Mucosa of descending colon (tissue), 3 donors: Measurements from ENCODE around the gene UNC5C. TPM values are rescaled to one million over a fixed set of nuclear protein-coding genes. Genes with fewer than 3 reads are reported as not detected.

Source experiments
- ATAC-seq: fragments of 200-7000 bp; cut with Tn5 transposase; one replicate; pipeline ENCODE4 v1.9.1; 2020; ENCODE audit warnings: mild to moderate bottlenecking, moderate library complexity
- DNase-seq, 3 donors: peaks; one replicate each; pipeline ENCODE4 v3.0.0-alpha.2; 2020
- H3K36me3 ChIP-seq: fragments of 200-600 bp; one replicate; pipeline ENCODE4 v1.8.0; 2021; ENCODE audit warnings: low read depth, mild to moderate bottlenecking
- H3K4me1 ChIP-seq: fragments of 200-600 bp; one replicate; pipeline ENCODE4 v1.8.0; 2021; ENCODE audit warnings: low read depth, mild to moderate bottlenecking
- H3K4me3 ChIP-seq: fragments of 200-600 bp; one replicate; pipeline ENCODE4 v1.8.0; 2021; ENCODE audit warnings: mild to moderate bottlenecking
- H3K9me3 ChIP-seq: fragments of 200-600 bp; one replicate; pipeline ENCODE4 v1.8.0; 2021; ENCODE audit warnings: mild to moderate bottlenecking
- CTCF ChIP-seq: fragments of 200-600 bp; IDR thresholded peaks from one replicate; pipeline ENCODE4 v1.8.0; 2022; ENCODE audit warnings: antibody characterized with exemption, mild to moderate bottlenecking
- intact Hi-C, 2 donors: fragments of 100-400 bp; cut with DNase I in 1 of 2; cut with micrococcal nuclease in 1 of 2; formaldehyde crosslinking; loops; one replicate each; pipeline versions ENCODE4 v1.11.0 to v1.11.1; 2022; cut with DNase I, micrococcal nuclease
- total RNA-seq, 3 donors: library from RNA; stranded (reverse); fragmentation: NEBNext Ultra II Directional in 2 of 3; extraction: Animal tissue kit (Norgen Biotek cat#: 25700) in 2 of 3; gene quantifications; one replicate each; pipeline versions ENCODE4 v1.2.1 to v1.2.4, GENCODE V29; 2021 to 2023
- donor health status: DM: no; HTN: no; CAD: no; lungs with moderate emphysema.
- donor health status: DM: no; HTN: no; CAD: no.
- donor health status: DM: no; HTN: yes; CAD: no.

Gene UNC5C
- total RNA-seq, 3 donors from 2014 or later = 3.1 to 7.2 (median 4.6) TPM

- no peak overlapping the region for H3K4me3 ChIP-seq
- no peaks in the 10 kb centered on the region for H3K36me3 ChIP-seq
- ATAC-seq = no peak
- no peaks in the 10 kb centered on the region for H3K4me1 ChIP-seq
- TF ChIP-seq CTCF = no peak
- intact Hi-C loops = no loop called here
- no peaks in the 10 kb centered on the region for H3K9me3 ChIP-seq
- DNase-seq = no peak
Observed at GRCh38 chr4:95499291-95499696, 49.5 kb downstream of the UNC5C start.

- ATAC-seq (no peak), DNase-seq (no peak)
- TF ChIP-seq CTCF = no peak
- H3K4me1 ChIP-seq = no peaks in the 10 kb centered on the region
- intact Hi-C loops = no loop called here
- no peak overlapping the region for H3K4me3 ChIP-seq
- H3K36me3 ChIP-seq = no peaks in the 10 kb centered on the region
- H3K9me3 ChIP-seq = no peaks in the 10 kb centered on the region
Observed at GRCh38 chr4:95494186-95494585, 54.6 kb downstream of the UNC5C start.

GRCh38 chr4:95478679-95479078 lies 70.1 kb downstream of the UNC5C start:
- ATAC-seq (no peak), DNase-seq (no peak)
- no peak overlapping the region for H3K4me3 ChIP-seq
- no peaks in the 10 kb centered on the region for H3K9me3 ChIP-seq
- no peaks in the 10 kb centered on the region for H3K4me1 ChIP-seq
- TF ChIP-seq CTCF = no peak
- H3K36me3 ChIP-seq = no peaks in the 10 kb centered on the region
- intact Hi-C loops = no loop called here

- H3K9me3 ChIP-seq = no peaks in the 10 kb centered on the region
- TF ChIP-seq CTCF = no peak
- no peak overlapping the region for H3K4me3 ChIP-seq
- ATAC-seq = no peak
- no peaks in the 10 kb centered on the region for H3K4me1 ChIP-seq
- intact Hi-C loops = no loop called here
- H3K36me3 ChIP-seq = no peaks in the 10 kb centered on the region
- no peak for DNase-seq
Observed at GRCh38 chr4:95476121-95476520, 72.7 kb downstream of the UNC5C start.

GRCh38 chr4:95472534-95472933 lies 76.2 kb downstream of the UNC5C start:
- intact Hi-C loops = no loop called here
- TF ChIP-seq CTCF = no peak
- no peaks in the 10 kb centered on the region for H3K4me1 ChIP-seq
- H3K9me3 ChIP-seq = no peaks in the 10 kb centered on the region
- DNase-seq (no peak), ATAC-seq (no peak)
- no peaks in the 10 kb centered on the region for H3K36me3 ChIP-seq
- H3K4me3 ChIP-seq = no peak overlapping the region

- no peak for TF ChIP-seq CTCF
- no peak overlapping the region for H3K4me3 ChIP-seq
- H3K9me3 ChIP-seq = no peaks in the 10 kb centered on the region
- no peaks in the 10 kb centered on the region for H3K36me3 ChIP-seq
- H3K4me1 ChIP-seq = no peaks in the 10 kb centered on the region
- intact Hi-C loops = no loop called here
- ATAC-seq (no peak), DNase-seq (no peak)
Observed at GRCh38 chr4:95470622-95471021, 78.2 kb downstream of the UNC5C start.
